ENCODE data around the gene EPHA8.

Gene EPHA8

DNA sequence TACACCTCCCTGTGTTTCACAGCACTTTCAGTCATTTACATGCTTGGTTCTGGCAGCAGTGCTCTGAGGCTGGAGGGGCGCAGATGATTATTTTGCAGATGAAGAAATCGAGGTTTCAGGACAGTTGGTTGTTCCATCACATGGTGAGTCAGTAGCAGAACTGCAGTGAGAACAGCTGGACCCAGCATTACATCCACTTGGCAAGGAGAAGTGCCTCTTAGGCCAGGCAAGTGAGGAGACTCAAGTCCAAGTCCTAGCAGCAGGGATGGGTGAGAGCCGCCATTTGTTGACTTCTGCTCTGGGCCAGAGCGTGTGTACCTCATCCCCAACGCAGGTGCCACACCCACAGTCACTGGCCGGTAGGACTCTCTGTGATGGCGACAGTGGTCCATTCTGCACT is 26.8 kb upstream of the EPHA8 start:
- DNase-seq (ENCODE audit: low read depth): no peak

DNA sequence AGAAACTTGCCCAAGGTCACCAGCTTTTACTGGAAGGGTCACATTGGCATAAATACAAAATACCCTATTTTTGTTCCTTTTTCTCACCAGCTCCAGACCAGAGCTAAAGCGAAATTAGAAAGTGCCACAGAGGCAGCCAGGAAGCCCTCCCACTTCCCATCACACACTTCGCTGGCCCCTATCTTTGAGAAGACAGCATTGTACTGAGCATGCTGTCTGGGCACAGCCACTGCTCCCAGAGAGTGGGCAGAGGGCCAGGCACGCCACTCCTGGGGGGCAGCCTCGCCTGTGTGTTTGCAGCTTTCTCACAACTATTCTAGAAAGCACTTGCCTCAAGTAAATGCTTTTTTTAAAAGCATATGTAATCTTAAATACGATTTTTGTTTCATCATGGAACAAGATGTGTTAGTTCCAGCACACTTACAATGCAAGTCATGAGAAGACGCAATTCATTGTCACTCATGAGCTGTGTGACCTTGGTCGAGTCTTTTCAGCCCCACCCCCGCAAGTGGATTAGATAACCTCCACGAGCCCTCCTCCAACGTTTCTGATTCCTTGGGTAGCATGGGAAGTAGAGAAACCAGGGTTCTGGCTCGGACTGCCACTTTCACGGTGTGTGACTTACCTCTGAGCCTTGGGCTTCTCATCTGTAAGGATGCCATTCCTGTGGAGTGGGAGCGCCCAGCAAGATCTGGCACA is 25.7 kb upstream of the EPHA8 start:
- no peak for DNase-seq (ENCODE audit: low read depth)

DNA sequence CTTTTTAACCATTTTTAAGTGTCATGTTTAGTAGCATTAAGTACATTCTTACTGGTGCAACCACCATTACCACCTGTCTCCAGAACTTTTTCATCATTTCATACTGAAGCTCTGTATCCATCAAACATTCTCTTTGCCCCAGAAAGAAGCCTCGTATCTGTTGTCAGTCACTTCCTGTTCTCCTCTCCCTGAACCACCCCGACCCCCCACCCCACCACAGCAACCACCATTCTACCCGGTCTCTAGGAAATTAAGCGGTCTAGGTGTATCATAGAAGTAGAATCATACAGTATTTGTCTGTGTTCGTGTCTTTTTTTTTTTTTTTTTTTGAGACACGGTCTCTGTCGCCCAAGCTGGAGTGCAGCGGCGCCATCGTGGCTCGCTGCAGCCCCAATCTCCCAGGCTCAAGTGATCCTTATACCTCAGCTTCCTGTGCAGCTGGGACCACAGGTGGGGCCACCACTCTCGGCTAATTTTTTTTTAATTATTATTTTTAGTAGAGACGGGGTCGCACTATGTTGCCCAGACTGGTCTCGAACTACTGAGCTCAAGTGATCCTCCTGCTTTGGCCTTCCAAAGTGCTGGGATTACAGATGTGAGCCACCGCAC is 23.7 kb upstream of the EPHA8 start:
- no peak for DNase-seq (ENCODE audit: low read depth)

DNA sequence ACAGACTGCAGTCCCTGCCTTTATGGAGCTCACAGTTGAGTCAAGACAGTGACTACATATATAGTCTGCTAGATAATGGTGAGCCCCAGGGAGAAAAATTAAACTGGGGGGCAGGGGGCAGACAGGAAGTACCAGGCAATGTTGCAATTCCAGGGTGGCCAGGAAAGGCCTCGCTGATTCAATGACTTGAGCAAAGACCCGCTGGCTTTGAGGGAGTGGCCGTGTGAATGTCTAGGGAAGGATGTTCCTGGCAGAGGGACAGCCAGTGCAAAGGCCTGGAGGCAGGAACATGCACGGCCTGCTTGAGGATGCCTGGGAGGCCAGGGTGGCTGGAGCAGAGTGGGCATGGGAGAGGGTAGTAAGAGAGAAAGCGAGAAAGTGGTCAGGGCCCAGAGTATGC is 23.0 kb upstream of the EPHA8 start:
- no peak for DNase-seq (ENCODE audit: low read depth)

- DNase-seq (ENCODE audit: low read depth): no peak
Observed at GRCh38 chr1:22542886-22543285, 20.4 kb upstream of the EPHA8 start.

GRCh38 chr1:22543679-22544078 is 19.6 kb upstream of the EPHA8 start:
- no peak for DNase-seq (ENCODE audit: low read depth)

- no peak for DNase-seq (ENCODE audit: low read depth)
Observed at GRCh38 chr1:22544606-22545005, 18.7 kb upstream of the EPHA8 start.

- DNase-seq (ENCODE audit: low read depth): no peak
Observed at GRCh38 chr1:22545141-22545540, 18.1 kb upstream of the EPHA8 start.

DNA sequence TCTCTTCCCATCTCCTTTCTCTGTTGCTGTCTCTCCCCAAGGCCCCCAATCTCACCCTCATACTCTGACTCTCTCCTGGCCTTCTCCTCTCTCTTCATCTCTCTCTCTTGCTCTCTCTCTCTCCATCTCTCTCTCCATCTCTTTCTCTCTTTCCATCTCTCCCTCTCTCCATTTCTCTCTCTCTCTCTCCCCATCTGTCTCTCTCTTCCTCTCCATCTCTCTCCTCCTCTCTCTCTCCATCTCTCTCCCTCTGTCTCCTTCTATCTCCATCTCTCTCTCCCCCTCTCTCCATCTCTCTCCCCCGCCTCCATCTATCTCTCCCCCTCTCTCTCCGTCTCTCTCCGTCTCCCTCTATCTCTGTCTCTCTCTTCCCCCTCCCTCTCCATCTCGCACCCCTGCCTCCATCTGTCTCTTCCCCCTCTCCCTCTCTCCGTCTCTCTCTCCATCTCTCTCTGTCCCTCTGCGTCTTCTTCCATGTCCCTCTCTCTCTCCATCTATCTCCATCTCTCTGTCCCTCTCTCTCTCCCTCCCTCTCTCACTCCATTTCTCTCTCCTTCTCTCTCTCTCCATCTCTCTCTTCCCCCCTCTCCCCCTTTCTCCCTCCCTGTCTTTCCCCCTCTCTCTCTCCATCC is 16.0 kb upstream of the EPHA8 start:
- no peak for DNase-seq (ENCODE audit: low read depth)

- no peak for DNase-seq (ENCODE audit: low read depth)
Observed at GRCh38 chr1:22547818-22548462, 15.3 kb upstream of the EPHA8 start.

DNA sequence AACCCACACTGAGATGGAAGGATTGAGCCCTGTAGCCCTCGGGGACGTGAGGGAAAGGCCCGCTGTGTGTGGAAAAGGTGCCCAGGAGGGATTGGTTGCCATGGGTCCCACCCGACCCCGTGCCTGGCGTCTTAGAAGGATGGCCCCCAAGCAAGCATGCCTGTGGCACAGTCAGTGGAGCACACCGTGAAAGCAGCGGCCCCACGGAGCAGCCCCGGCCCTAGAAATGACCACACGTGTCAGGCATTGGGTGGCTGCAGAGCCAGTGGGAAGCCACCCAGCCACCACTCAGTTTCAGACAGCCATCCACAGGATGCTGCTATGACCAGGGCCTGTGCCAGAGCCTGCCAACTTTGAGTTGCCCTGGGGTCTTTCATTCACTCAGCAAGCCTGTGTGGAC is 13.3 kb upstream of the EPHA8 start:
- DNase-seq (ENCODE audit: low read depth): no peak

DNA sequence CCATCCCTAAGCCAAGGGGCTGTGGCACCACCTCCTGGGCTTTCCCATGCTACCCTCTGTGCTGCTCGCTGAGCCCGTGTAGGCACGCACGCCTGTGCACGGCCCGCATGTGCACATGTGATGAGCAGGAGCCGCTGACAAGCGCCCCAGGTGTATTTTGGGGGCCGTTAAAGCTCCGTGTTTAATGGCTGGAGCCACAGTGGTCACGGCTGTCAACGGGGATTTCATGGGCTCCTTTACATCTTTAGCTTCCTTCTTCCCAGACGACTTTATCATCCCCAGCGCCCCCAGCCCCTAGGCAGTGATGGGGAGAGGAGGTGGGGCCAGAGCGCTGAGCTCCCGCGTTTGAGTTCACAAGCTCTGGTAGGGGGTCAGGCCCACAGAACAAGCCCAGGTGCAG is 11.7 kb upstream of the EPHA8 start:
- no peak for DNase-seq (ENCODE audit: low read depth)

GRCh38 chr1:22552021-22552420 is 11.3 kb upstream of the EPHA8 start:
- DNase-seq (ENCODE audit: low read depth): no peak

DNA sequence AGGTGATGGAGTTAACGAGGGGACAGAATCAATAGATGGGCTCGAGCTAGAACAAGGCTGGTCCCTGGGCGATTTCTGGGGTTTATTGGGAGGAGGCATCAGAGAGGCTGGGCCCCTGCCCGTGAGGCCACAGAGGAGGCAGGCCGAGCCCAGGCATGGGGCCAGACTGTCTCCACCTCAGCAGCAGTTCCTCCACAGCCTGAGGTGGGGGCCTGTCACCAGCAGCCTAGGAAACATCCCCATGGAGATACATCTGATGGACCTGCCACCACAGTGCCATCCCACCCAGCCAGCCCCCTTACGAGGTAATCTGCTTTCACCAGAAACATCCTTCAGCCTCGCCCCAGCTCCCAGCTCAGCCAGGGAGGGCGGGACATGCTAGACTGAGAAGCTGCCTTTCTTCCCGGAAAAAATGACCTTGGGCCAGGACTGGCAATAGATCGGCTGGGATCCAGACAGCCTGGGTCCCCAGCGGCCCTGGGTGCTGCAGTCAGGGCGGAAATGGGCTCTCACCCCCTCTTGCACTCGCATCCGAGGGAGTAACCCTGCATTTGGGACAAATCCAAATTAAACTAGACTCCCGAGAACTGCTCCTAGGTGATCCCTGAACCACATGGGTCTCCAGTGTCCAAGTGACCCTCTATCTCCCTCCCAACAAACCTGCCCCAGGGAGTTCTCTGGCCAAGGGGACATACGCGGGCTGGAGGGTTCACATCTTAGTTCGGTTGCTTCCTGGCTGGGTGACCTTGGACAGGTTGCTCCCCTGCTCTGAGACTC is 10.0 kb upstream of the EPHA8 start:
- DNase-seq (ENCODE audit: low read depth): no peak

GRCh38 chr1:22553991-22554522 is 9.2 kb upstream of the EPHA8 start:
- no peak for DNase-seq (ENCODE audit: low read depth)

DNA sequence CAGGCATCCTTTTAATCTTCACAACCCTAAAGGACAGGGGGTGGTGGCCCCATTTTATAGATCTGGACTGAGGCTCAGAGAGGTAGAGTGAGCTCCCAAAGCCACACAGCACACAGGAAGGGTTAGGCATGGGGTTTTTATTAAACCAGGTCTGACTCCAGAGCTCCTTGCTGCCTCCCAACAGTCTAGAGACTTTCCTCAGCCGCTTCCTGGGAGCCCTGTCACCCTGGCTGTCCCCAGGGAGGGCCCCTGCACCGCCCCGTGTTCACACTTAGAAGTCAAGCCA is 8.0 kb upstream of the EPHA8 start:
- DNase-seq (ENCODE audit: low read depth): no peak

- DNase-seq (ENCODE audit: low read depth): no peak
Observed at GRCh38 chr1:22556391-22557104, 6.7 kb upstream of the EPHA8 start.

DNA sequence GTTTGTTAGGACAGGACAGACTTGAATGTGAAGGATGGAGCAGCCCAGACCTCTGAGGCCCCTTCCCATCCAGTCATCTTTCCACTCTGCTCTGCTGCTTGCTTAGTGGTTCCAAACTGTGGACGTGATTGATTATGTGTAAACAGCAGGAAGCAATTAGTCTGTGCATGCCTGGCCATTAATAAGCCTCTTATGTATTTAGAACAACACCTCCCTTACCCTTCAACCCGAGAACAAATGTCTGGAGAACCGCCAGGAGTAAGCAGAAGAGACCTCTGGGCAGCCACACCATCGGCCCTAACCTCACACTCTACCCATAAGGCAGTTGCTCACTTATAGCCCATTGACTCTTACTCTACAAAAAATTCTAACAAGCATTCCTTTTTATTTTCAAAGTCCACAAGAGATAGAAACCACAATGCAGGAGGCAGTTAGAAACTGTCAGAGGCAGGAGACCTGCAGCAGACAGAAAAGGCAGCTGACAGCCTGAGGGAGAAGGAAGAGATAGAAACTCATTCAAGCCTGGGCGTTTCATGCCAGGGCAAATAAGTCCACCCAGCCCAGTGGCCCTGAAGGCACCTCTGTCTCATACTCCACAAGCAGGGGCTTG is 5.8 kb upstream of the EPHA8 start:
- DNase-seq (ENCODE audit: low read depth): no peak

- no peak for DNase-seq (ENCODE audit: low read depth)
Observed at GRCh38 chr1:22563671-22564602, 648 bp downstream of the EPHA8 start.

GRCh38 chr1:22566161-22566560 is 2.9 kb downstream of the EPHA8 start:
- DNase-seq (ENCODE audit: low read depth): no peak
